NCI-H69 (cell line): ENCODE measurements around the gene UAP1L1.
A peak's percentile ranks its signal among the peaks of the same experiment; 100 is the strongest.
"Not testable (repeated sequence)": the region's sequence is repeated elsewhere in the genome, so short reads cannot be mapped to it uniquely, and the experiment has no call there.

Source experiments
- DNase-seq: peaks from one replicate; lab custom pipeline; 2025; lab: John Stamatoyannopoulos, UW

Gene UAP1L1

GRCh38 chr9:137114613-137115393, 37.5 kb downstream of the UAP1L1 start, which contains the start of gene DPP7:
DPP7 (minus strand) TSS chr9:137114733; CDS start chr9:137114713, 20 bp downstream.
- DNase-seq, result peak; percentile 83

GRCh38 chr9:137115394-137116026, 38.2 kb downstream of the UAP1L1 start:
- no peak for DNase-seq

- DNase-seq, result no peak
Observed at GRCh38 chr9:137116027-137116507, 38.8 kb downstream of the UAP1L1 start.

- DNase-seq, result no peak
Observed at GRCh38 chr9:137116728-137117127, 39.4 kb downstream of the UAP1L1 start.

GRCh38 chr9:137117269-137117731, 40.0 kb downstream of the UAP1L1 start:
- DNase-seq, result no peak

GRCh38 chr9:137118092-137118603, 40.8 kb downstream of the UAP1L1 start:
- DNase-seq, result not testable (repeated sequence)

GRCh38 chr9:137121927-137122795, 44.8 kb downstream of the UAP1L1 start:
- DNase-seq, result not testable (repeated sequence)

GRCh38 chr9:137122796-137123467, 45.6 kb downstream of the UAP1L1 start:
- not testable (repeated sequence) for DNase-seq

GRCh38 chr9:137123468-137123837, 46.1 kb downstream of the UAP1L1 start:
- no peak for DNase-seq

GRCh38 chr9:137123952-137124462, 46.7 kb downstream of the UAP1L1 start:
- DNase-seq, result not testable (repeated sequence)

GRCh38 chr9:137126786-137127185, 49.5 kb downstream of the UAP1L1 start:
- DNase-seq, result no peak

GRCh38 chr9:137127301-137128157, 50.2 kb downstream of the UAP1L1 start:
- DNase-seq, result no peak

GRCh38 chr9:137128158-137128861, 51.0 kb downstream of the UAP1L1 start:
- no peak for DNase-seq

GRCh38 chr9:137128862-137129455, 51.6 kb downstream of the UAP1L1 start:
- peak; percentile 37 for DNase-seq

GRCh38 chr9:137129456-137130175, 52.3 kb downstream of the UAP1L1 start:
- peak; percentile 97 for DNase-seq

- DNase-seq, result peak; percentile 59
Observed at GRCh38 chr9:137130176-137130755, 52.9 kb downstream of the UAP1L1 start.
